Skin epidermis (tissue), 12 donors: Measurements from ENCODE around the gene ATP10A.
"Not testable (repeated sequence)": the region's sequence is repeated elsewhere in the genome, so short reads cannot be mapped to it uniquely, and the experiment has no call there.

ENCODE experiments used
- H3K27ac ChIP-seq, 21 experiments: fragments of 200-600 bp; sonication (generic) in 11 of 21; one replicate each; pipeline ENCODE4 v1.5.0; 2020; ENCODE audit warnings: mild to moderate bottlenecking in 3 of 21, inconsistent platforms in 2 of 21, moderate library complexity in 2 of 21
- H3K4me3 ChIP-seq, 7 experiments: fragments of 200-600 bp; sonication (generic) in 2 of 7; one replicate each; pipeline ENCODE4 v1.5.0; 2020; ENCODE audit warnings: inconsistent platforms in 2 of 7, mild to moderate bottlenecking in 2 of 7, moderate library complexity in 1 of 7

ATP10A gene

GRCh38 chr15:25783607-25784540 is 79.3 kb downstream of the ATP10A start:
- H3K27ac ChIP-seq: peak overlapping the region in 11 of 21 experiments; percentile 5 to 82 (median 63)
- H3K4me3 ChIP-seq: no peak overlapping the region

- Histone ChIP-seq H3K27ac (peak overlapping the region in 5 of 21 experiments; percentile 5 to 82 (median 49)), H3K4me3 (no peak overlapping the region)
Measured at GRCh38 chr15:25783134-25783533, 80.0 kb downstream of the ATP10A start.

- Histone ChIP-seq H3K27ac (no peak overlapping the region), H3K4me3 (no peak overlapping the region)
Measured at GRCh38 chr15:25780479-25781255, 82.5 kb downstream of the ATP10A start.

GRCh38 chr15:25778161-25778560 is 85.0 kb downstream of the ATP10A start:
- Histone ChIP-seq H3K27ac (no peak overlapping the region), H3K4me3 (no peak overlapping the region)

GRCh38 chr15:25777037-25777436 is 86.1 kb downstream of the ATP10A start:
- no peak overlapping the region for H3K4me3 ChIP-seq
- H3K27ac ChIP-seq: peak overlapping the region in 2 of 21 experiments; percentile 42 to 69

- Histone ChIP-seq H3K27ac (peak overlapping the region in 7 of 21 experiments; percentile 10 to 69 (median 29)), H3K4me3 (no peak overlapping the region)
Measured at GRCh38 chr15:25776071-25776746, 86.9 kb downstream of the ATP10A start.

- Histone ChIP-seq H3K27ac (peak overlapping the region in 10 of 21 experiments; percentile 1 to 60 (median 26)), H3K4me3 (no peak overlapping the region)
Measured at GRCh38 chr15:25775317-25775912, 87.7 kb downstream of the ATP10A start.

- Histone ChIP-seq H3K27ac (peak overlapping the region in 7 of 21 experiments; percentile 1 to 60 (median 29)), H3K4me3 (no peak overlapping the region)
Measured at GRCh38 chr15:25774871-25775270, 88.3 kb downstream of the ATP10A start.

GRCh38 chr15:25773248-25773647 is 89.9 kb downstream of the ATP10A start:
- Histone ChIP-seq H3K27ac (no peak overlapping the region), H3K4me3 (no peak overlapping the region)

- H3K27ac ChIP-seq: no peak overlapping the region
- H3K4me3 ChIP-seq: no peak overlapping the region
Measured at GRCh38 chr15:25772500-25772899, 90.6 kb downstream of the ATP10A start.

- not testable (repeated sequence) for H3K4me3 ChIP-seq, H3K27ac ChIP-seq
Measured at GRCh38 chr15:25771736-25772135, 91.4 kb downstream of the ATP10A start.

GRCh38 chr15:25771338-25771706 is 91.8 kb downstream of the ATP10A start:
- no peak overlapping the region for H3K27ac ChIP-seq
- no peak overlapping the region for H3K4me3 ChIP-seq

- no peak overlapping the region for H3K4me3 ChIP-seq
- no peak overlapping the region for H3K27ac ChIP-seq
Measured at GRCh38 chr15:25770618-25771337, 92.3 kb downstream of the ATP10A start.

GRCh38 chr15:25770031-25770430 is 93.1 kb downstream of the ATP10A start:
- Histone ChIP-seq H3K4me3 (no peak overlapping the region), H3K27ac (no peak overlapping the region)

- Histone ChIP-seq H3K27ac (no peak overlapping the region), H3K4me3 (no peak overlapping the region)
Measured at GRCh38 chr15:25768271-25768670, 94.9 kb downstream of the ATP10A start.

GRCh38 chr15:25767356-25768151 is 95.6 kb downstream of the ATP10A start:
- no peak overlapping the region for H3K27ac ChIP-seq
- H3K4me3 ChIP-seq: no peak overlapping the region

GRCh38 chr15:25766417-25766816 is 96.7 kb downstream of the ATP10A start:
- H3K27ac ChIP-seq: no peak overlapping the region
- no peak overlapping the region for H3K4me3 ChIP-seq

- no peak overlapping the region for H3K4me3 ChIP-seq
- no peak overlapping the region for H3K27ac ChIP-seq
Measured at GRCh38 chr15:25764980-25765735, 98.0 kb downstream of the ATP10A start.
